HG03565 (cell line): ENCODE measurements around the gene GABRB2.

Experiments
- ATAC-seq: cut with Tn5 transposase; IDR thresholded peaks from one replicate; pipeline ENCODE4 v1.9.1; 2021; ENCODE audit warnings: mild to moderate bottlenecking, moderate library complexity; ENCODE audit not compliant: unreplicated experiment

Gene GABRB2

GRCh38 chr5:161481922-161482321 lies 64.6 kb downstream of the GABRB2 start:
- ATAC-seq = peak; percentile 71

GRCh38 chr5:161471211-161471950 lies 75.1 kb downstream of the GABRB2 start:
- ATAC-seq = no peak

- no peak for ATAC-seq
Measured at GRCh38 chr5:161467703-161468102, 78.8 kb downstream of the GABRB2 start.

- no peak for ATAC-seq
Measured at GRCh38 chr5:161460741-161461140, 85.8 kb downstream of the GABRB2 start.

GRCh38 chr5:161446655-161447054 lies 99.9 kb downstream of the GABRB2 start:
- no peak for ATAC-seq

- no peak for ATAC-seq
Measured at GRCh38 chr5:161442471-161442870, 104.1 kb downstream of the GABRB2 start.

- no peak for ATAC-seq
Measured at GRCh38 chr5:161432798-161433197, 113.7 kb downstream of the GABRB2 start.

- no peak for ATAC-seq
Measured at GRCh38 chr5:161431963-161432362, 114.6 kb downstream of the GABRB2 start.

GRCh38 chr5:161421067-161421466 lies 125.5 kb downstream of the GABRB2 start:
- no peak for ATAC-seq

- ATAC-seq = no peak
Measured at GRCh38 chr5:161420521-161420920, 126.0 kb downstream of the GABRB2 start.

GRCh38 chr5:161414896-161415295 lies 131.6 kb downstream of the GABRB2 start:
- ATAC-seq = no peak

GRCh38 chr5:161414037-161414436 lies 132.5 kb downstream of the GABRB2 start:
- ATAC-seq = no peak

- no peak for ATAC-seq
Measured at GRCh38 chr5:161412792-161413191, 133.7 kb downstream of the GABRB2 start.

- no peak for ATAC-seq
Measured at GRCh38 chr5:161411156-161411555, 135.4 kb downstream of the GABRB2 start.

GRCh38 chr5:161410640-161411039 lies 135.9 kb downstream of the GABRB2 start:
- no peak for ATAC-seq

- ATAC-seq = no peak
Measured at GRCh38 chr5:161409471-161409870, 137.1 kb downstream of the GABRB2 start.

- no peak for ATAC-seq
Measured at GRCh38 chr5:161406880-161407279, 139.6 kb downstream of the GABRB2 start.

GRCh38 chr5:161403996-161404395 lies 142.5 kb downstream of the GABRB2 start:
- ATAC-seq = no peak

GRCh38 chr5:161403121-161403520 lies 143.4 kb downstream of the GABRB2 start:
- no peak for ATAC-seq

- ATAC-seq = no peak
Measured at GRCh38 chr5:161400583-161400982, 145.9 kb downstream of the GABRB2 start.

- ATAC-seq = no peak
Measured at GRCh38 chr5:161399996-161400562, 146.4 kb downstream of the GABRB2 start.

GRCh38 chr5:161397448-161397847 lies 149.1 kb downstream of the GABRB2 start:
- ATAC-seq = no peak

GRCh38 chr5:161396171-161396570 lies 150.4 kb downstream of the GABRB2 start:
- no peak for ATAC-seq
